GM23338 (cell line): ENCODE measurements around the gene ARSB. TPM values are rescaled to one million over a fixed set of nuclear protein-coding genes. Genes with fewer than 3 reads are reported as not detected.

Experiments
- ATAC-seq: fragments of 200-7000 bp; cut with Tn5 transposase; 3 replicates; pipeline ENCODE4 v1.9.1; 2020
- DNase-seq: peaks from one replicate; pipeline ENCODE4 v3.0.0-alpha.2; 2015; ENCODE audit warnings: low spot score
- H2AFZ ChIP-seq: fragments of 200-600 bp; sonication (generic); 2 replicates; pipeline ENCODE4 v1.8.0; 2016; ENCODE audit warnings: antibody characterized with exemption, mild to moderate bottlenecking, moderate library complexity
- H3F3A ChIP-seq: fragments of 200-600 bp; sonication (generic); replicated peaks from 2 replicates; pipeline ENCODE4 v1.8.0; 2017; ENCODE audit warnings: antibody characterized with exemption, mixed run types, low read depth
- H3K27ac ChIP-seq: fragments of 200-600 bp; sonication (generic); 2 replicates; pipeline ENCODE4 v1.6.1; 2016; ENCODE audit warnings: low read depth
- H3K27me3 ChIP-seq: fragments of 200-600 bp; sonication (generic); 2 replicates; pipeline ENCODE4 v1.8.0; 2016; ENCODE audit warnings: mild to moderate bottlenecking, mixed run types, moderate library complexity; ENCODE audit not compliant: insufficient read depth
- H3K36me3 ChIP-seq: fragments of 200-600 bp; sonication (generic); 2 replicates; pipeline ENCODE4 v1.8.0; 2016; ENCODE audit warnings: mild to moderate bottlenecking; ENCODE audit not compliant: insufficient read depth
- H3K4me1 ChIP-seq: fragments of 200-600 bp; sonication (generic); 2 replicates; pipeline ENCODE4 v1.8.0; 2016; ENCODE audit warnings: mild to moderate bottlenecking, moderate library complexity; ENCODE audit not compliant: insufficient read depth
- H3K4me2 ChIP-seq: fragments of 200-600 bp; sonication (generic); 2 replicates; pipeline ENCODE4 v1.7.1; 2017; ENCODE audit warnings: mixed run types
- H3K4me3 ChIP-seq: fragments of 200-600 bp; sonication (generic); 2 replicates; pipeline ENCODE4 v1.6.1; 2016; ENCODE audit warnings: mixed run types
- H3K79me2 ChIP-seq: fragments of 200-600 bp; sonication (generic); replicated peaks from 2 replicates; pipeline ENCODE4 v1.8.0; 2017; ENCODE audit warnings: mild to moderate bottlenecking; ENCODE audit not compliant: insufficient read depth
- H3K9me2 ChIP-seq: fragments of 200-600 bp; sonication (generic); 2 replicates; pipeline ENCODE4 v1.8.0; 2017; ENCODE audit not compliant: insufficient read depth
- H4K20me1 ChIP-seq: fragments of 200-600 bp; sonication (generic); replicated peaks from 2 replicates; pipeline ENCODE4 v1.8.0; 2017; ENCODE audit warnings: mild to moderate bottlenecking; ENCODE audit not compliant: insufficient read depth
- H3K27ac Mint-ChIP-seq: 2 replicates; pipeline ENCODE4 v1.8.0; 2020; ENCODE audit warnings: inconsistent platforms, mild to moderate bottlenecking, moderate library complexity, mixed read lengths
- H3K27me3 Mint-ChIP-seq: 3 replicates; pipeline ENCODE4 v1.8.0; 2022; ENCODE audit warnings: low read depth, mild to moderate bottlenecking, moderate library complexity, mixed read lengths, inconsistent platforms; ENCODE audit not compliant: insufficient read depth, poor library complexity
- H3K36me3 Mint-ChIP-seq: 3 replicates; pipeline ENCODE4 v1.8.0; 2021; ENCODE audit warnings: low read depth, mild to moderate bottlenecking, inconsistent platforms, moderate library complexity, mixed read lengths
- H3K4me1 Mint-ChIP-seq: 3 replicates; pipeline ENCODE4 v1.8.0; 2020; ENCODE audit warnings: mild to moderate bottlenecking, inconsistent platforms, mixed read lengths
- H3K4me3 Mint-ChIP-seq: 3 replicates; pipeline ENCODE4 v1.8.0; 2021; ENCODE audit warnings: moderate library complexity, mild to moderate bottlenecking, inconsistent platforms, mixed read lengths
- H3K9me3 Mint-ChIP-seq: 3 replicates; pipeline ENCODE4 v1.8.0; 2020; ENCODE audit warnings: moderate library complexity, mild to moderate bottlenecking, inconsistent platforms, mixed read lengths
- EZH2phosphoT487 ChIP-seq: fragments of 200-600 bp; sonication (generic); IDR thresholded peaks from one replicate; pipeline ENCODE4 v1.8.1; 2018; ENCODE audit warnings: antibody characterized with exemption; ENCODE audit not compliant: unreplicated experiment
- POLR2AphosphoS5 ChIP-seq: IDR thresholded peaks from 2 replicates; pipeline ENCODE4 v1.6.1; 2016; ENCODE audit warnings: antibody characterized with exemption, low read depth
- STAT1 ChIP-seq: IDR thresholded peaks from one replicate; pipeline ENCODE4 v1.6.1; 2016; ENCODE audit warnings: antibody characterized with exemption; ENCODE audit not compliant: unreplicated experiment
- polyA plus RNA-seq: library from polyadenylated mRNA; unstranded; fragments of >200 nt; fragmentation: Nextera tagmentation; extraction: Ambion mirVana; gene quantifications from 2 replicates; pipeline ENCODE4 v1.2.1, GENCODE V29; 2016
- total RNA-seq: library from RNA; depleted of rRNA; stranded (reverse); fragments of >200 nt; shearing (Covaris generic); gene quantifications from 2 replicates; pipeline ENCODE4 v1.2.3, GENCODE V29; 2014
- TF ChIP-seq, protein P1 (sequence below): IDR thresholded peaks from 2 replicates; pipeline ENCODE4 v1.6.1; 2016; ENCODE audit warnings: antibody characterized with exemption
- TF ChIP-seq, protein P2 (sequence below): fragments of 250-450 bp; sonication (Bioruptor Pico); IDR thresholded peaks from 2 replicates; pipeline ENCODE4 v1.5.0; 2020; ENCODE audit warnings: mild to moderate bottlenecking, moderate library complexity

Gene ARSB
- total and polyA plus RNA-seq, 2 experiments from 2014 or later = 7.4 to 24.6 TPM

DNA sequence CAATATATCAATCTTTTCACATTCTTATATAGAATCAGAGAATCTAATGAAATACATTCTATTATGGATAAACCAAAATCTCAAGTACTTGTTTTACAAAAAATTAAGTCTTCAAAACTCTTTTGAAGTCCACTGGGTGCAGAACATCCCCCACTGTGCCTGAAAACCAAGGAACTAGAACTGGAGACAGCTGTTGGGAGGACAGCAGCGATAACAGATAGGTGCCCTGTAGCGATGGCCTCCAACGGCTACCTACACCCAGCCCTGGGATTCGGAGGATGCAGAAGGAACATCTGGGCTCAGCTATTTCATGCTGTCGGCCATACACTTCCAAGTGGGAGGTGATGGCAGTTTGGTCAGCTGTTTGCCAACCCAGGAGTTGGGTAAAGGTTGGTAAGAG lies 207.2 kb downstream of the ARSB start (continued):
- TF ChIP-seq, protein P1, sequence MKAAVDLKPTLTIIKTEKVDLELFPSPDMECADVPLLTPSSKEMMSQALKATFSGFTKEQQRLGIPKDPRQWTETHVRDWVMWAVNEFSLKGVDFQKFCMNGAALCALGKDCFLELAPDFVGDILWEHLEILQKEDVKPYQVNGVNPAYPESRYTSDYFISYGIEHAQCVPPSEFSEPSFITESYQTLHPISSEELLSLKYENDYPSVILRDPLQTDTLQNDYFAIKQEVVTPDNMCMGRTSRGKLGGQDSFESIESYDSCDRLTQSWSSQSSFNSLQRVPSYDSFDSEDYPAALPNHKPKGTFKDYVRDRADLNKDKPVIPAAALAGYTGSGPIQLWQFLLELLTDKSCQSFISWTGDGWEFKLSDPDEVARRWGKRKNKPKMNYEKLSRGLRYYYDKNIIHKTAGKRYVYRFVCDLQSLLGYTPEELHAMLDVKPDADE = no peak
- TF ChIP-seq, protein P2, sequence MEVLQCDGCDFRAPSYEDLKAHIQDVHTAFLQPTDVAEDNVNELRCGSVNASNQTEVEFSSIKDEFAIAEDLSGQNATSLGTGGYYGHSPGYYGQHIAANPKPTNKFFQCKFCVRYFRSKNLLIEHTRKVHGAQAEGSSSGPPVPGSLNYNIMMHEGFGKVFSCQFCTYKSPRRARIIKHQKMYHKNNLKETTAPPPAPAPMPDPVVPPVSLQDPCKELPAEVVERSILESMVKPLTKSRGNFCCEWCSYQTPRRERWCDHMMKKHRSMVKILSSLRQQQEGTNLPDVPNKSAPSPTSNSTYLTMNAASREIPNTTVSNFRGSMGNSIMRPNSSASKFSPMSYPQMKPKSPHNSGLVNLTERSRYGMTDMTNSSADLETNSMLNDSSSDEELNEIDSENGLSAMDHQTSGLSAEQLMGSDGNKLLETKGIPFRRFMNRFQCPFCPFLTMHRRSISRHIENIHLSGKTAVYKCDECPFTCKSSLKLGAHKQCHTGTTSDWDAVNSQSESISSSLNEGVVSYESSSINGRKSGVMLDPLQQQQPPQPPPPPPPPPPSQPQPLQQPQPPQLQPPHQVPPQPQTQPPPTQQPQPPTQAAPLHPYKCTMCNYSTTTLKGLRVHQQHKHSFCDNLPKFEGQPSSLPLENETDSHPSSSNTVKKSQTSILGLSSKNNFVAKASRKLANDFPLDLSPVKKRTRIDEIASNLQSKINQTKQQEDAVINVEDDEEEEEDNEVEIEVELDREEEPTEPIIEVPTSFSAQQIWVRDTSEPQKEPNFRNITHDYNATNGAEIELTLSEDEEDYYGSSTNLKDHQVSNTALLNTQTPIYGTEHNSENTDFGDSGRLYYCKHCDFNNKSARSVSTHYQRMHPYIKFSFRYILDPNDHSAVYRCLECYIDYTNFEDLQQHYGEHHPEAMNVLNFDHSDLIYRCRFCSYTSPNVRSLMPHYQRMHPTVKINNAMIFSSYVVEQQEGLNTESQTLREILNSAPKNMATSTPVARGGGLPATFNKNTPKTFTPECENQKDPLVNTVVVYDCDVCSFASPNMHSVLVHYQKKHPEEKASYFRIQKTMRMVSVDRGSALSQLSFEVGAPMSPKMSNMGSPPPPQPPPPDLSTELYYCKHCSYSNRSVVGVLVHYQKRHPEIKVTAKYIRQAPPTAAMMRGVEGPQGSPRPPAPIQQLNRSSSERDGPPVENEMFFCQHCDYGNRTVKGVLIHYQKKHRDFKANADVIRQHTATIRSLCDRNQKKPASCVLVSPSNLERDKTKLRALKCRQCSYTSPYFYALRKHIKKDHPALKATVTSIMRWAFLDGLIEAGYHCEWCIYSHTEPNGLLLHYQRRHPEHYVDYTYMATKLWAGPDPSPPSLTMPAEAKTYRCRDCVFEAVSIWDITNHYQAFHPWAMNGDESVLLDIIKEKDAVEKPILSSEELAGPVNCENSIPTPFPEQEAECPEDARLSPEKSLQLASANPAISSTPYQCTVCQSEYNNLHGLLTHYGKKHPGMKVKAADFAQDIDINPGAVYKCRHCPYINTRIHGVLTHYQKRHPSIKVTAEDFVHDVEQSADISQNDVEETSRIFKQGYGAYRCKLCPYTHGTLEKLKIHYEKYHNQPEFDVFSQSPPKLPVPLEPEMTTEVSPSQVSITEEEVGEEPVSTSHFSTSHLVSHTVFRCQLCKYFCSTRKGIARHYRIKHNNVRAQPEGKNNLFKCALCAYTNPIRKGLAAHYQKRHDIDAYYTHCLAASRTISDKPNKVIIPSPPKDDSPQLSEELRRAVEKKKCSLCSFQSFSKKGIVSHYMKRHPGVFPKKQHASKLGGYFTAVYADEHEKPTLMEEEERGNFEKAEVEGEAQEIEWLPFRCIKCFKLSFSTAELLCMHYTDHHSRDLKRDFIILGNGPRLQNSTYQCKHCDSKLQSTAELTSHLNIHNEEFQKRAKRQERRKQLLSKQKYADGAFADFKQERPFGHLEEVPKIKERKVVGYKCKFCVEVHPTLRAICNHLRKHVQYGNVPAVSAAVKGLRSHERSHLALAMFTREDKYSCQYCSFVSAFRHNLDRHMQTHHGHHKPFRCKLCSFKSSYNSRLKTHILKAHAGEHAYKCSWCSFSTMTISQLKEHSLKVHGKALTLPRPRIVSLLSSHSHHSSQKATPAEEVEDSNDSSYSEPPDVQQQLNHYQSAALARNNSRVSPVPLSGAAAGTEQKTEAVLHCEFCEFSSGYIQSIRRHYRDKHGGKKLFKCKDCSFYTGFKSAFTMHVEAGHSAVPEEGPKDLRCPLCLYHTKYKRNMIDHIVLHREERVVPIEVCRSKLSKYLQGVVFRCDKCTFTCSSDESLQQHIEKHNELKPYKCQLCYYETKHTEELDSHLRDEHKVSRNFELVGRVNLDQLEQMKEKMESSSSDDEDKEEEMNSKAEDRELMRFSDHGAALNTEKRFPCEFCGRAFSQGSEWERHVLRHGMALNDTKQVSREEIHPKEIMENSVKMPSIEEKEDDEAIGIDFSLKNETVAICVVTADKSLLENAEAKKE (CRISPR knock-in tag) = no peak
- no peak for TF ChIP-seq EZH2phosphoT487
- TF ChIP-seq STAT1 = no peak
- no peak for TF ChIP-seq POLR2AphosphoS5

DNA sequence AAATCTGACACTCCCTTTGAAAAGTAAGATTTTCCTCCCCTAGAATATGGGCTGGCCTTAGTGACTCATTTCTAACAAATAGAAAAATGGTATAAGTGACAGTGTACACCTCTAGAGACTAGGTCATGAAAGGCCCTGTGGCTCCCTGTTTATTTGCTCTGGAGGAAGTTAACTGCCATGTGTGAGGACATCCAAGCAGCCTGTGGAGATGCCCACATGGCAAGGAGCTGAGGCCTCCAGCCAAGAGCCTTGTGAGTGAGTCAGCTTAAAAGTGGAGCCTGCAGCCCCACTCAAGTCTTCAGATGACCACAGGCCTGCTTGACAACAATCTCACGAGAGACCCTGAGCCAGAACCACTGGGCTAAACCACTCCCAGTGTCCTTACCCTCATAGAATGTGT lies 208.5 kb downstream of the ARSB start:
- Mint-ChIP-seq H3K9me3 (no peaks in the 10 kb centered on the region), H3K27me3 (peaks cover 5% of the 10 kb centered on the region), H3K4me1 (peaks cover 18% of the 10 kb centered on the region), H3K27ac (no peak overlapping the region), H3K4me3 (no peak overlapping the region), H3K36me3 (peaks cover 2% of the 10 kb centered on the region; the same call in 1 of the 3 replicates)
- DNase-seq (no peak), ATAC-seq (no peak)
- no peaks in the 10 kb centered on the region for H3K36me3 ChIP-seq
- 0 out of 2 replicates have a peak, but pooled peaks cover 5% of the 10 kb centered on the region for H3K9me2 ChIP-seq
- peaks cover 8% of the 10 kb centered on the region for H3K4me1 ChIP-seq
- TF ChIP-seq EZH2phosphoT487 (no peak), STAT1 (no peak)
- no peak overlapping the region for H3K27ac ChIP-seq
- no peak overlapping the region for H2AFZ ChIP-seq
- no peaks in the 10 kb centered on the region for H3K79me2 ChIP-seq
- no peaks in the 10 kb centered on the region for H3K27me3 ChIP-seq
- no peak overlapping the region for H3K4me2 ChIP-seq
- no peaks in the 10 kb centered on the region for H3F3A ChIP-seq
- H3K4me3 ChIP-seq = no peak overlapping the region
- no peaks in the 10 kb centered on the region for H4K20me1 ChIP-seq
